Erythroblast (primary cell): ENCODE measurements around the gene PRKAR1B.

ENCODE experiments used
- GATA1 ChIP-seq: IDR thresholded peaks from 2 replicates; pipeline ENCODE4 v1.6.1; 2011; ENCODE audit warnings: low read depth, mild to moderate bottlenecking, control low read depth, low read length, moderate library complexity
- POLR2A ChIP-seq: IDR thresholded peaks from 2 replicates; pipeline ENCODE4 v1.6.1; 2011; ENCODE audit warnings: mild to moderate bottlenecking, low read length

DNA sequence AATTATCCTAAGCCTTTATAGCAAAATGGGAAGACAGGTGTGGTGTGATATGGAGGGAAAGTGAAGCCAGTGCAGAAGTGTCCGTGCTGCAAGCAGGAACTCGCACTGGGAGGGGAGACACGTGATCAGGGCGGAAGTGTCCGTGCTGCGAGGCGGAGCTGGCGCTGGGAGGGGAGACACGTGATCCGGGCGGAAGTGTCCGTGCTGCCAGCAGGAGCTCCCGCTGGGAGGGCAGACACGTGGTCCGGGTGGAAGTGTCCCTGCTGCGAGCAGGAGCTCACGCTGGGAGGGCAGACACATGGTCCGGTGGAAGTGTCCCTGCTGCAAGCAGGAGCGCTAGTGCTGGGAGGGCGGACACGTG lies 40.5 kb upstream of the PRKAR1B start:
- TF ChIP-seq POLR2A = no peak
- TF ChIP-seq GATA1 = no peak
